GM12878 (cell line): ENCODE results near the gene ITGBL1. TPM values are rescaled to one million over a fixed set of nuclear protein-coding genes. Genes with fewer than 3 reads are reported as not detected.

Experiments used
- ATAC-seq: fragments of 200-7000 bp; cut with Tn5 transposase; 3 replicates; pipeline ENCODE4 v1.9.1; 2020; ENCODE audit warnings: mild to moderate bottlenecking, moderate library complexity
- BruUV-seq: library from RNA; stranded (reverse); fragments of 400-500 nt; replicated peaks from 2 replicates; lab custom pipeline; 2021; lab: Mats Ljungman, UMichigan
- CTCF ChIA-PET: fragments of 300-600 bp; sonication (Branson Sonifier 250); formaldehyde crosslinking; extraction: SDS; loops from one replicate; lab custom pipeline; 2021; ENCODE audit warnings: inconsistent platforms; lab: Yijun Ruan, JAX
- POLR2A ChIA-PET: fragments of 350-600 bp; formaldehyde crosslinking; extraction: SDS; loops from one replicate; lab custom pipeline; 2021; ENCODE audit warnings: inconsistent platforms; lab: Charles Lee
- RAD21 ChIA-PET: fragments of 300-600 bp; sonication (Branson Sonifier 250); formaldehyde crosslinking; loops from one replicate; lab custom pipeline; 2023; ENCODE audit warnings: antibody characterized with exemption; ENCODE audit not compliant: unreplicated experiment; lab: Charles Lee
- SMC1A ChIA-PET: fragments of 300-600 bp; sonication (Branson Sonifier 250); formaldehyde crosslinking; loops from one replicate; lab custom pipeline; 2023; ENCODE audit not compliant: unreplicated experiment, uncharacterized antibody; lab: Charles Lee
- DNase-seq: peaks from one replicate; pipeline ENCODE4 v3.0.0-alpha.2; 2011; ENCODE audit warnings: low read depth, low spot score
- FAIRE-seq: peaks from 3 replicates; lab custom pipeline; 2011; peaks lifted over from hg19 to GRCh38; lab: Jason Lieb, UNC
- H2AFZ ChIP-seq: 2 replicates; pipeline ENCODE4 v1.6.0; 2011; ENCODE audit warnings: low read depth, low read length, control low read depth; ENCODE audit not compliant: control insufficient read depth
- H3K27ac ChIP-seq: 2 replicates; pipeline ENCODE4 v1.5.1; 2011; ENCODE audit warnings: control low read depth; ENCODE audit not compliant: control insufficient read depth, insufficient read depth
- H3K27me3 ChIP-seq, 2 experiments: replicated peaks in 1 of 2; 2 replicates each; pipeline versions ENCODE4 v1.6.0 to v1.6.1; 2011; ENCODE audit warnings: low read length in 1 of 2; ENCODE audit not compliant: control insufficient read depth in 2 of 2, insufficient read depth in 2 of 2
- H3K36me3 ChIP-seq, 2 experiments: 2 replicates each; pipeline ENCODE4 v1.5.1; 2011; ENCODE audit warnings: low read length in 1 of 2; ENCODE audit not compliant: control insufficient read depth in 2 of 2, insufficient read depth in 2 of 2
- H3K4me1 ChIP-seq: 2 replicates; pipeline ENCODE4 v1.6.1; 2011; ENCODE audit warnings: mild to moderate bottlenecking, low read length, moderate library complexity, mixed read lengths; ENCODE audit not compliant: control insufficient read depth, insufficient read depth
- H3K4me2 ChIP-seq: 2 replicates; pipeline ENCODE4 v1.6.0; 2011; ENCODE audit warnings: control low read depth; ENCODE audit not compliant: control insufficient read depth, insufficient read depth
- H3K4me3 ChIP-seq: fragments of 200-600 bp; sonication (generic); 2 replicates; pipeline ENCODE4 v1.5.1; 2016
- H3K79me2 ChIP-seq: 2 replicates; pipeline ENCODE4 v1.6.0; 2011; ENCODE audit warnings: low read length; ENCODE audit not compliant: control insufficient read depth, insufficient read depth
- H3K9ac ChIP-seq: 2 replicates; pipeline ENCODE4 v1.8.0; 2011; ENCODE audit warnings: low read length, control low read depth, mixed read lengths; ENCODE audit not compliant: control insufficient read depth, insufficient read depth
- H3K9me3 ChIP-seq: replicated peaks from 3 replicates; pipeline ENCODE4 v1.5.1; 2011; ENCODE audit warnings: mild to moderate bottlenecking, low read length; ENCODE audit not compliant: control insufficient read depth, insufficient read depth
- H4K20me1 ChIP-seq: 2 replicates; pipeline ENCODE4 v1.6.0; 2011; ENCODE audit not compliant: control insufficient read depth, insufficient read depth
- ASH2L ChIP-seq: fragments of 300-600, 200-600 bp; sonication (generic); IDR thresholded peaks from 2 replicates; pipeline ENCODE4 v1.6.1; 2017; ENCODE audit warnings: low read depth, mild to moderate bottlenecking, borderline replicate concordance
- BACH1 ChIP-seq: fragments of 450-650 bp; IDR thresholded peaks from 2 replicates; pipeline ENCODE4 v1.6.1; 2017; ENCODE audit warnings: mild to moderate bottlenecking, borderline replicate concordance
- CEBPB ChIP-seq, 2 experiments: fragments of 150-350 bp in 1 of 2; IDR thresholded peaks; 2 replicates each; pipeline ENCODE4 v1.6.1; 2012 to 2014; ENCODE audit warnings: low read depth in 2 of 2, low read length in 2 of 2, borderline replicate concordance in 1 of 2, inconsistent platforms in 1 of 2
- CHD1 ChIP-seq: IDR thresholded peaks from 2 replicates; pipeline ENCODE4 v1.6.1; 2012; ENCODE audit warnings: low read depth, low read length, improper control_type of control experiment
- CHD2 ChIP-seq: IDR thresholded peaks from 2 replicates; pipeline ENCODE4 v1.6.1; 2011; ENCODE audit warnings: low read depth, low read length, improper control_type of control experiment, borderline replicate concordance
- KLF5 ChIP-seq: fragments of 450-650 bp; IDR thresholded peaks from 2 replicates; pipeline ENCODE4 v1.6.1; 2014; ENCODE audit warnings: mild to moderate bottlenecking; ENCODE audit not compliant: partially characterized antibody
- MEF2B ChIP-seq: fragments of 450-650 bp; IDR thresholded peaks from 2 replicates; pipeline ENCODE4 v1.6.1; 2018; ENCODE audit warnings: mild to moderate bottlenecking, moderate library complexity; ENCODE audit not compliant: partially characterized antibody, poor library complexity, severe bottlenecking
- NR2C1 ChIP-seq: fragments of 450-650 bp; IDR thresholded peaks from 2 replicates; pipeline ENCODE4 v1.6.1; 2017; ENCODE audit warnings: antibody characterized with exemption, mild to moderate bottlenecking, moderate library complexity
- PRDM15 ChIP-seq: fragments of 450-650 bp; formaldehyde crosslinking; IDR thresholded peaks from 2 replicates; pipeline ENCODE4 v1.4.0; 2020; ENCODE audit warnings: mild to moderate bottlenecking, moderate library complexity
- SP1 ChIP-seq: IDR thresholded peaks from one replicate; pipeline ENCODE4 v1.6.1; 2011; ENCODE audit warnings: low read depth, low read length
- SUZ12 ChIP-seq: fragments of 200-600 bp; sonication (generic); IDR thresholded peaks from one replicate; pipeline ENCODE4 v1.6.1; 2018; ENCODE audit warnings: antibody characterized with exemption, mild to moderate bottlenecking; ENCODE audit not compliant: unreplicated experiment
- YY1 ChIP-seq: IDR thresholded peaks from 2 replicates; pipeline ENCODE4 v1.6.1; 2011; ENCODE audit warnings: low read depth, mild to moderate bottlenecking, low read length
- WGBS: methylation state at CpG from one replicate; pipeline ENCODE4 v1.1.6; 2016; ENCODE audit warnings: low lambda C conversion rate; ENCODE audit not compliant: insufficient replicate concordance, insufficient coverage; ENCODE audit errors: missing lambda C conversion rate; 5-methylcytosine and 5-hydroxymethylcytosine counted together
- in situ Hi-C: fragments of 300-500 bp; cut with MboI; formaldehyde crosslinking; loops from 9 replicates; pipeline ENCODE4 v1.14.3; 2018; ENCODE audit warnings: mixed read lengths
- intact Hi-C: fragments of 100-400 bp; cut with micrococcal nuclease; formaldehyde crosslinking; loops from one replicate; pipeline ENCODE4 v1.14.2; 2022; ENCODE audit not compliant: unreplicated experiment
- polyA plus RNA-seq, 11 experiments: library from polyadenylated mRNA; depleted of rRNA in 4 of 11; unstranded in 6 of 11; stranded (reverse) in 5 of 11; fragments of >200 nt; fragmentation: Nextera tagmentation in 4 of 11; fragmentation: Illumina TruSeq in 1 of 11; extraction: Ambion mirVana in 4 of 11; extraction: Trizol in 1 of 11; gene quantifications; 1 replicate in 1 of 11; 2 replicates in 10 of 11; pipeline versions ENCODE4 v1.2.1 to v1.2.3, GENCODE V29; 2011 to 2016; ENCODE audit warnings: inconsistent platforms in 2 of 11, missing spikeins in 2 of 11, low read depth in 1 of 11
- total RNA-seq, 4 experiments: library from RNA; depleted of rRNA in 3 of 4; stranded (reverse); fragments of >200 nt in 3 of 4; fragmentation: Illumina TruSeq in 1 of 4; extraction: Trizol in 1 of 4; gene quantifications; 2 replicates each; pipeline versions ENCODE4 v1.2.1 to v1.2.3, GENCODE V29; 2013 to 2021
- TF ChIP-seq, protein P1 (sequence below): fragments of 450-650 bp; formaldehyde crosslinking; IDR thresholded peaks from 2 replicates; pipeline ENCODE4 v1.5.0; 2022; ENCODE audit warnings: mild to moderate bottlenecking, missing genetic modification characterization
- TF ChIP-seq, protein P2 (sequence below): IDR thresholded peaks from 2 replicates; pipeline ENCODE4 v1.6.1; 2012; ENCODE audit warnings: low read depth, low read length, improper control_type of control experiment

The ITGBL1 gene
- total and polyA plus RNA-seq, 10 of the 15 experiments (the other 5 are each of a cell fraction or from before 2014, with no cell fraction given): 0.17 to 2.8 (median 0.28) TPM; not detected in 3

DNA sequence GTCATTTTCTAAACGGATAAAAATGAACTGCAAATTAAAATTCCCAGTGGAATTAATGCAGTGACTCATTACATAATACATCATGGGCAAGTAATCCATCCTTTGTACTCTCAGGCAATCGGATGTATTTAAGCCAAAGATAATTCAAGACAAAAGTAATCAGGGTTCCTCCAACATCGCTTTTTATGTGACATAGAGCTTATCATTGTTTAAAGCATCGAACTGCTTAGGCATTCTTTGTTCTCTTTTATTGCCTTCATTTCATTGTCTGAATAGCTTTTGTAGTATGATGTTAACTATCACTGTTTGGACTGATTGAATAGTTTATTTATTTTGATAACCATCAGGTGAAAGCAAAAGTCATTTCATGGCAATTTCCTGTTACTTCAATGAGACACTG, 209.4 kb downstream of the ITGBL1 start:
- H3K4me2 ChIP-seq: no peak overlapping the region
- FAIRE-seq: no peak
- H3K36me3 ChIP-seq: no peaks in the 10 kb centered on the region
- no peak overlapping the region for H3K27ac ChIP-seq
- no TSS peak for BruUV-seq
- ATAC-seq: no peak
- H3K4me3 ChIP-seq: no peak overlapping the region
- H2AFZ ChIP-seq: no peak overlapping the region
- H3K79me2 ChIP-seq: no peaks in the 10 kb centered on the region
- in situ Hi-C loops: no loop called here
- no peaks in the 10 kb centered on the region for H3K4me1 ChIP-seq
- intact Hi-C loops: no loop called here
- CTCF ChIA-PET: interaction anchor here (0.6 to 1.0 kb wide), 3 partner anchors 23 to 41 kb away, joined by 3 to 5 read pairs (median 3); no protein-coding TSS in a partner anchor
- SMC1A ChIA-PET: interaction anchor here (0.9 to 1.6 kb wide), 4 partner anchors 8 to 361 kb away, joined by 3 to 5 read pairs (median 4); no protein-coding TSS in a partner anchor
- H3K9ac ChIP-seq: no peak overlapping the region
- no peak for DNase-seq
- no peaks in the 10 kb centered on the region for H3K27me3 ChIP-seq
- H3K9me3 ChIP-seq: no peaks in the 10 kb centered on the region
- TF ChIP-seq SUZ12 (no peak), ASH2L (no peak), MEF2B (no peak), PRDM15 (CRISPR knock-in tag) (no peak), CEBPB (IDR thresholded peaks at IDR 0.05; ENCODE audit: borderline replicate concordance in 1 of 2, low read depth in 2 of 2, low read length in 2 of 2) (no peak), YY1 (no peak), KLF5 (no peak), CHD2 (no peak), NR2C1 (no peak), SP1 (no peak), CHD1 (no peak), BACH1 (no peak)
- TF ChIP-seq, protein P1, sequence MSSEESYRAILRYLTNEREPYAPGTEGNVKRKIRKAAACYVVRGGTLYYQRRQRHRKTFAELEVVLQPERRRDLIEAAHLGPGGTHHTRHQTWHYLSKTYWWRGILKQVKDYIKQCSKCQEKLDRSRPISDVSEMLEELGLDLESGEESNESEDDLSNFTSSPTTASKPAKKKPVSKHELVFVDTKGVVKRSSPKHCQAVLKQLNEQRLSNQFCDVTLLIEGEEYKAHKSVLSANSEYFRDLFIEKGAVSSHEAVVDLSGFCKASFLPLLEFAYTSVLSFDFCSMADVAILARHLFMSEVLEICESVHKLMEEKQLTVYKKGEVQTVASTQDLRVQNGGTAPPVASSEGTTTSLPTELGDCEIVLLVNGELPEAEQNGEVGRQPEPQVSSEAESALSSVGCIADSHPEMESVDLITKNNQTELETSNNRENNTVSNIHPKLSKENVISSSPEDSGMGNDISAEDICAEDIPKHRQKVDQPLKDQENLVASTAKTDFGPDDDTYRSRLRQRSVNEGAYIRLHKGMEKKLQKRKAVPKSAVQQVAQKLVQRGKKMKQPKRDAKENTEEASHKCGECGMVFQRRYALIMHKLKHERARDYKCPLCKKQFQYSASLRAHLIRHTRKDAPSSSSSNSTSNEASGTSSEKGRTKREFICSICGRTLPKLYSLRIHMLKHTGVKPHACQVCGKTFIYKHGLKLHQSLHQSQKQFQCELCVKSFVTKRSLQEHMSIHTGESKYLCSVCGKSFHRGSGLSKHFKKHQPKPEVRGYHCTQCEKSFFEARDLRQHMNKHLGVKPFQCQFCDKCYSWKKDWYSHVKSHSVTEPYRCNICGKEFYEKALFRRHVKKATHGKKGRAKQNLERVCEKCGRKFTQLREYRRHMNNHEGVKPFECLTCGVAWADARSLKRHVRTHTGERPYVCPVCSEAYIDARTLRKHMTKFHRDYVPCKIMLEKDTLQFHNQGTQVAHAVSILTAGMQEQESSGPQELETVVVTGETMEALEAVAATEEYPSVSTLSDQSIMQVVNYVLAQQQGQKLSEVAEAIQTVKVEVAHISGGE (CRISPR knock-in tag): no peak
- TF ChIP-seq, protein P2, sequence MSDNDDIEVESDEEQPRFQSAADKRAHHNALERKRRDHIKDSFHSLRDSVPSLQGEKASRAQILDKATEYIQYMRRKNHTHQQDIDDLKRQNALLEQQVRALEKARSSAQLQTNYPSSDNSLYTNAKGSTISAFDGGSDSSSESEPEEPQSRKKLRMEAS: no peak
- TF ChIP-seq, all 136 proteins: peak for 0
- POLR2A ChIA-PET: no interaction called here
- RAD21 ChIA-PET: no interaction called here
- WGBS: 42% methylated on average over 4 of the region's 4 CpGs
- H4K20me1 ChIP-seq: no peaks in the 10 kb centered on the region
